Nephron (organoid): Measurements from ENCODE around the gene ZSCAN12.
A peak's percentile ranks its signal among the peaks of the same experiment; 100 is the strongest.

ENCODE experiments used
- H3K27ac Mint-ChIP-seq, 3 experiments: 2 replicates each; pipeline ENCODE4 v1.8.0; 2020; ENCODE audit warnings: mixed read lengths in 3 of 3, mild to moderate bottlenecking in 2 of 3, moderate library complexity in 1 of 3
- H3K27me3 Mint-ChIP-seq: 2 replicates; pipeline ENCODE4 v1.8.0; 2021; ENCODE audit warnings: low read depth, mild to moderate bottlenecking, moderate library complexity, mixed read lengths
- H3K36me3 Mint-ChIP-seq: 2 replicates; pipeline ENCODE4 v1.8.0; 2020; ENCODE audit warnings: low read depth, mixed read lengths
- H3K4me1 Mint-ChIP-seq: 2 replicates; pipeline ENCODE4 v1.8.0; 2020; ENCODE audit warnings: mixed read lengths
- H3K4me3 Mint-ChIP-seq, 3 experiments: 2 replicates each; pipeline ENCODE4 v1.8.0; 2020; ENCODE audit warnings: mild to moderate bottlenecking in 3 of 3, mixed read lengths in 3 of 3, moderate library complexity in 2 of 3
- H3K9me3 Mint-ChIP-seq: 2 replicates; pipeline ENCODE4 v1.8.0; 2020; ENCODE audit warnings: mixed read lengths
- TF ChIP-seq, protein P1 (sequence below), 3 experiments: fragments of 200-600 bp; sonication (generic); IDR thresholded peaks; one replicate each; pipeline ENCODE4 v1.5.0; 2021; ENCODE audit warnings: antibody characterized with exemption in 3 of 3; ENCODE audit not compliant: unreplicated experiment in 3 of 3

ZSCAN12 gene

DNA sequence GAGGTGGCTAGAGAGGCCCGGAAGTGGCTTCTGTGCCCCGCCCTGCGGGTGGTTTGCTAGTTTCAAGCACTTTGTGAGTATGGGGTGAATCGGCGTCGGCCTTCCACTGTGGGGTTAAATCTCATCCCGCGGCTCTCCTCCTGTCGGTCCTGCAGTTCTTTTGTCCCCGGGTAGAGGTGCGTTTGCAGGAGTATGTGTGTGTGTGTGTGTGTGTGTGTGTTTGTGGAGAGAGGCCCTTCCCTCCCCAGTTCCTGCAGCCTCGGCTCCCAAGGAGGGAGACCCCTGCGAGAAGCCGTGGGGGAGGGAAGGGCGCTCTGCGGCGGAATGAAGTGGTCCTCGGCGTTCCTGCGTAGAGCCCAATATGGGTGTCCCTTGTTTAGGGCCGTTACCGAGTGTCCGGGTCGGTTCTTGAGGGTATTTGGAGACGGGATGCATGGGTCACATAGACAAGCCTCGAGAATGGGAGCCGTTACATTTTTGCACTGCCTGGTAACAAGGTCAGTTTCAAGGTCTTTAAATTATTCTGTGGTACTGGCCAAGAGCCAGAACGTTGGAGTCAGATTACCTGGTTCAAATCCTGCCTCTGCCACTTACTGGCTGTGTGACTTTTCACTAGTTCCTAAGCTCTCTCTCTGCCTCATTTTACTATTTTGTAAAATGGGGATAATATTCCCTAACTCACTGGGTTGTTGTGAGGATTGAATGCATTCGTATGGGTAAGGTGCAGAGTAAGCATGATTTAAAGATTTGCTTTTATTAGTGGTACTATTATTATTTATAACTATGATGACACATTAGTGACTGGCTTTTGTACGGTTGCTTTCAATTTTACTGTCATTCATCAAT, 49.4 kb downstream of the ZSCAN12 start, which contains the start of gene ZKSCAN3:
TSS of gene ZKSCAN3 (plus strand) at position 56 of the 846 bp plus-strand sequence. CDS start 9,640 bp downstream, outside the sequence.
- peaks cover 15% of the 10 kb centered on the region for H3K36me3 Mint-ChIP-seq
- peak within 1 kb of the TSS; percentile 98 to 99 (median 98) for H3K4me3 Mint-ChIP-seq
- H3K9me3 Mint-ChIP-seq, result no peaks in the 10 kb centered on the region
- H3K4me1 Mint-ChIP-seq, result peaks cover 42% of the 10 kb centered on the region
- TF ChIP-seq, protein P1, sequence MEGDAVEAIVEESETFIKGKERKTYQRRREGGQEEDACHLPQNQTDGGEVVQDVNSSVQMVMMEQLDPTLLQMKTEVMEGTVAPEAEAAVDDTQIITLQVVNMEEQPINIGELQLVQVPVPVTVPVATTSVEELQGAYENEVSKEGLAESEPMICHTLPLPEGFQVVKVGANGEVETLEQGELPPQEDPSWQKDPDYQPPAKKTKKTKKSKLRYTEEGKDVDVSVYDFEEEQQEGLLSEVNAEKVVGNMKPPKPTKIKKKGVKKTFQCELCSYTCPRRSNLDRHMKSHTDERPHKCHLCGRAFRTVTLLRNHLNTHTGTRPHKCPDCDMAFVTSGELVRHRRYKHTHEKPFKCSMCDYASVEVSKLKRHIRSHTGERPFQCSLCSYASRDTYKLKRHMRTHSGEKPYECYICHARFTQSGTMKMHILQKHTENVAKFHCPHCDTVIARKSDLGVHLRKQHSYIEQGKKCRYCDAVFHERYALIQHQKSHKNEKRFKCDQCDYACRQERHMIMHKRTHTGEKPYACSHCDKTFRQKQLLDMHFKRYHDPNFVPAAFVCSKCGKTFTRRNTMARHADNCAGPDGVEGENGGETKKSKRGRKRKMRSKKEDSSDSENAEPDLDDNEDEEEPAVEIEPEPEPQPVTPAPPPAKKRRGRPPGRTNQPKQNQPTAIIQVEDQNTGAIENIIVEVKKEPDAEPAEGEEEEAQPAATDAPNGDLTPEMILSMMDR (IDR thresholded peaks at IDR 0.05; ENCODE audit: unreplicated experiment in 3 of 3), result no peak
- peak within 1 kb of the TSS; percentile 94 to 98 (median 96) for H3K27ac Mint-ChIP-seq
- H3K27me3 Mint-ChIP-seq, result peaks cover 9% of the 10 kb centered on the region

DNA sequence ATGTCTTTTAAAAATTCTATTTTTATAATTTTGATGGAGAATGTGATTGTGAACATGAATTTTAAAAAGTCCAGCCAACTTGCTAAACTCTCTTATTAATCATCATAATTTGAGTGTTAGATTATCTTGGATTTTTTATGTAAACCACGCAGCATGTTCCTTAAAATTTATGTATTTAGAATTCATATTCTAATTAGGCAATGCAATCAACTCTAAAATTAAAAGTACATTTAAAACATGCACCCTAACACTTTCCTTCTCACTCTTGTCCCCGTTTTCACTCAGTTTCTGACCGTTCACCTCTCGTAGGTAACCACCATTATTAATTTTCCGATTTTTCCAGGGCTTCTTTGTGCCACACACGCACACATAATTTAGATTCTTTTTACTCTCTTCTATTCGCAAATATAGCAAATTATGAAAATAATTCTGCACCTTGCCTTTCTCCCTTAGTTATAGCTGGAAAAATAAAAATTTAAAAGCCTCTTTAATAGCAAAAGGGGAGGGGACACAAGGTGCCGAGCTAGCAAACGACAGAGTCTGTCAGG, 50.1 kb downstream of the ZSCAN12 start:
- peak overlapping the region; percentile 98 to 99 (median 98) for H3K4me3 Mint-ChIP-seq
- H3K9me3 Mint-ChIP-seq, result no peaks in the 10 kb centered on the region
- H3K27ac Mint-ChIP-seq, result peak overlapping the region; percentile 94 to 98 (median 96)
- TF ChIP-seq, protein P1 (IDR thresholded peaks at IDR 0.05; ENCODE audit: unreplicated experiment in 3 of 3), result no peak
- peaks cover 15% of the 10 kb centered on the region for H3K36me3 Mint-ChIP-seq
- H3K4me1 Mint-ChIP-seq, result peaks cover 41% of the 10 kb centered on the region
- H3K27me3 Mint-ChIP-seq, result peaks cover 13% of the 10 kb centered on the region

DNA sequence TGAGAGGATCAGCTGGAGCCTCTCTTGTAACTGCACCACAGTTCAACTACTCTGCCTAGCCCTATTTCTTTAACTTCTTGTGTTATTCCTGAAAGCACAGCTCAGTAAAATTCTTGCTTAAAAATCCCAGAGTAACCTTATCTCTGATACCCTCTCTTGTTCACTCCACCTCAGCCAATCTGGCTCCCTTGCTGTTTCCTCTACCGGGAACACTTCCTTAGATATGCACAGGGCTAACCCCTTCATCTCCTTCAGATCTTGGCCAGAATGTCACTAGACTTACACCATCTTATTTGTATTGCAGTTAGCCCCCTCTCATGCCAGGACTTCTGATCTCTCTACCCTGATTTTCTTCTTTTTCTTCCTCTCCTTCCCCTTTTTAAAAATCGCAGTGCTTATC, 52.4 kb downstream of the ZSCAN12 start:
- Mint-ChIP-seq H3K36me3 (peaks cover 3% of the 10 kb centered on the region), H3K4me1 (peaks cover 23% of the 10 kb centered on the region), H3K9me3 (no peaks in the 10 kb centered on the region), H3K27me3 (peaks cover 13% of the 10 kb centered on the region), H3K4me3 (no peak overlapping the region), H3K27ac (no peak overlapping the region)
- TF ChIP-seq, protein P1 (IDR thresholded peaks at IDR 0.05; ENCODE audit: unreplicated experiment in 3 of 3), result no peak

DNA sequence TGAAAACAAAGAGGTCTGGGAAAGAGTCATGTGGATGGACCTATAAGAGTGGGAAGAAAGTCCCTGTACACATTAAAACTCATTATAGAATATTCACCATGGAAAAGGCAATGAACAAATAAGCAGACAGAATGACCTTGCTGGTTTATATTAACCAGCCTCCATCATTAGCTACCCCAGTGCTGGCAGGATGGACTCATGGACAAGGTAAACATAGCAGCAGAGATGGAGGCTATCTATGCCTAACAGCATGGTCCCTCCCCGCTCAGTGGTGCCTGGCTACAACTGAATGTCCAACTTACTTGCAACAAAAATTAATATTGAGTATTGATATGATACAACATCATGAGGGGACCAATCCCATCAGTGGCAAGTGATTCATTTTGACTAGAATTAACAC, 54.3 kb downstream of the ZSCAN12 start:
- peaks cover 13% of the 10 kb centered on the region for H3K27me3 Mint-ChIP-seq
- peaks cover 8% of the 10 kb centered on the region for H3K4me1 Mint-ChIP-seq
- no peaks in the 10 kb centered on the region for H3K9me3 Mint-ChIP-seq
- no peak overlapping the region for H3K27ac Mint-ChIP-seq
- H3K4me3 Mint-ChIP-seq, result no peak overlapping the region
- TF ChIP-seq, protein P1 (IDR thresholded peaks at IDR 0.05; ENCODE audit: unreplicated experiment in 3 of 3), result no peak
- H3K36me3 Mint-ChIP-seq, result no peaks in the 10 kb centered on the region

DNA sequence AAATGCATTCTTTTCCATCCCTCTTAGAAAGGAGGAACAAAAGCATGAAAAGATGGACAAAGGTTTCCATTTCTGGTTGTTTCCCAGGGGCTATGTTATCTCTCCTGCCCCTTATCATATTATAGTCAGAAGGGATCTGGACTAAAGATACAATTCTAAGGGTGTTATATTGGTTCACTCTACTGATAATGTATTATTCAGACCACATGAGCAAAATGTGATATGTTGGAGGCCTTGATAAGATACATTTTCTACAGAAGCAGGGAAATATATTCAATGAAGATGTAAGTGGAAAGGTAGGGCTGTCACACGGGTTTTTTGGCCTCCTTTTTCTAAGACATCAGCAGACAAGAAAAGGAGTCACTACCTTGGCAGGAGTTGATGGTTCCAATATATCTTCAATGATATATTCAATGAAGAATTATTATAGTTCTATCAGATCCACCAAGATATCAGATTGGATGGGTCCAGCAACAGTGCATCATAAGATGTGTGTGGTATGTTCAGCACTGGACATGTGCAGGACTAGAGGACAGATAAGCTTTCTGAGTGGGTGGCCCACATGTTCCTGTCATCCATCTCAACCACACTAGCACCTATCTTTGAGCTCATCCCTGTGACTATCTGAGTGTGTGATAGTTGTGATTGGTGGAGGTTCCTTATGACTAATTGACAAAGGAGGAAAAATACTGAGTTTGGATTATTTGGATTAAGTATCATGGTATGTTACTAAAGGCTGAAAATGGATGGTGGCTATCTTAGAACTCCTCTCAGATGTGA, 55.5 kb downstream of the ZSCAN12 start:
- H3K36me3 Mint-ChIP-seq, result no peaks in the 10 kb centered on the region

More for the DNA sequence above, 55.5 kb downstream of the ZSCAN12 start:
- Mint-ChIP-seq H3K27me3 (peaks cover 13% of the 10 kb centered on the region), H3K4me1 (no peaks in the 10 kb centered on the region), H3K9me3 (no peaks in the 10 kb centered on the region), H3K27ac (no peak overlapping the region), H3K4me3 (no peak overlapping the region)
- TF ChIP-seq, protein P1 (IDR thresholded peaks at IDR 0.05; ENCODE audit: unreplicated experiment in 3 of 3), result no peak
